Renal pelvis (tissue), 4 donors: ENCODE results near the gene C16orf78. TPM values are rescaled to one million over a fixed set of nuclear protein-coding genes. Genes with fewer than 3 reads are reported as not detected.
"Not testable (repeated sequence)": the region's sequence is repeated elsewhere in the genome, so short reads cannot be mapped to it uniquely, and the experiment has no call there.

Source experiments
- DNase-seq: peaks from one replicate; pipeline ENCODE4 v3.0.0-alpha.2; 2013
- polyA plus RNA-seq, 3 donors: library from polyadenylated mRNA; unstranded; fragments of 120-200 nt; gene quantifications; one replicate each; pipeline ENCODE4 v1.2.1, GENCODE V29; 2013; ENCODE audit not compliant: insufficient read length in 3 of 3

Gene C16orf78
- polyA plus RNA-seq, 3 donors: 0.07 TPM; not detected in 2

DNA sequence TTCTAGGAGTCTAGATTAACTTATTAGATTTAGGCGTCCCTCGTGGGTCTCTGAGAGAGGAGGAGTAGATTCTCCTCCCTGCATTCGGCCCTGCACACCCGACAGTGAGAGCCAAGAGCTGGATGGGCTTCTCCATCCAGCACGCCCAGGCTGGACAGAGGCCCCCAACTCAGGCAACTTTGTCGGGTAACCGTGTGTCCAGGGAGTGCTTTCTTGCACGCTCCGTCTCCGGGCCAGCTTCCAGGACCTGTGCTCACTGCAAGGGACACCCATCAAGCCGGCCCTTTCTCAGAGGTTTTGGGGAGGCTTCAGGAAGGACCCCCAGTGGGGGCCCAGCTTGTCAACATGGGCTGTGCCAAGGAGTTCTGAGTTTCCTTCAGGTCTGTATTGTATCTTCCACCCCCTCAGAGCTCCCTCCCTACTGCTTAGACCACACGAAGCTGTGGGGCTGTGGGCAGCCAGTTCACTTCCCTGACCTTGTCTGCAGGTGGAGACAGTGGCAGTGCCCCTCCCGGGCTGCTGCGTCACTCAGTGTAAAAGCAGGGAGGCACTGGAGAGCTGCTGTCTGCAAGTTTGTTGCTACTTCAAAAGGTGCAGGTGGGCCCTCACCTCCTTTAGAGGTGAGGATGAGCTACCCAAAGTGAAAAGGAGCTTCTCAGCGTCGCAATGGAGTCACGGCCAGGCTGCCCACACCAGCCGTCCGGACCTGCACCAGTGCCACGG is 24.0 kb upstream of the C16orf78 start:
- no peak for DNase-seq

- DNase-seq: peak; percentile 23
Measured at GRCh38 chr16:49350265-49351095, 23.1 kb upstream of the C16orf78 start.

DNA sequence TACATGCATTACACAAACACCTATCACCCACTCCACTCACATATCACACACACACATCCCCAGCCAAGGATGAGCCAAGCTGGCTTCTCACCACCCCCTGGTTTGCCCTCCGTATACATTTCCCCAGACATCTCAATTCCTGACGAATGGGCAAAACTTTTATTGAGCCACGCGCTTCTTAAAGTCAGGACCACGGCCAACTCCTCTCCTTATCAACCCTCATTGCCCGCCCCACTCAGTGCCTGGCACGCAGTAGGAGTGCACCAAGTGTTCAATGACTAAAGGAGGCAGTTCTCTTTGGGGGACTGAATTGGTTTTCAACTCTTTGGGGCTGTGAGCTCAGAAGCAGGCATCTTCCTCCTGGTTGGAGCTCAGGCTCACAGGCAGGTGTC is 22.5 kb upstream of the C16orf78 start:
- DNase-seq: no peak

GRCh38 chr16:49352892-49353291 is 20.7 kb upstream of the C16orf78 start:
- no peak for DNase-seq

- DNase-seq: no peak
Measured at GRCh38 chr16:49353680-49354079, 19.9 kb upstream of the C16orf78 start.

DNA sequence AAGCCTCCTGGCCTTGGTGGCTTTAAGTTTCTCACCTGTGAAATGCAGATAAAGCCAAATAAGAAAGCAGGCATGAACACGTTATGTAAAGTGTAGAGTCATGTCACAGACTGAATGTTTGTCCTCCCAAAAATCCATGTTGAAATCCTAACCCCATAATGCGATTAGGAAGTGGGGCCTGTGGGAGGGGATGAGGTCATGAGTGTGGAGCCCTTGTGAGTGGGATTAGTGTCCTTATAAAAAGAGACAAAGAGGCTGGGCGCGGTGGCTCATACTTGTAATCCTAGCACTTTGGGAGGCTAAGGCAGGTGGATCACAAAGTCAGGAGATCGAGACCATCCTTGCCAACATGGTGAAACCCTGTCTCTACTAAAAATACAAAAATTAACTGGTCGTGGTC is 19.5 kb upstream of the C16orf78 start:
- DNase-seq: no peak

DNA sequence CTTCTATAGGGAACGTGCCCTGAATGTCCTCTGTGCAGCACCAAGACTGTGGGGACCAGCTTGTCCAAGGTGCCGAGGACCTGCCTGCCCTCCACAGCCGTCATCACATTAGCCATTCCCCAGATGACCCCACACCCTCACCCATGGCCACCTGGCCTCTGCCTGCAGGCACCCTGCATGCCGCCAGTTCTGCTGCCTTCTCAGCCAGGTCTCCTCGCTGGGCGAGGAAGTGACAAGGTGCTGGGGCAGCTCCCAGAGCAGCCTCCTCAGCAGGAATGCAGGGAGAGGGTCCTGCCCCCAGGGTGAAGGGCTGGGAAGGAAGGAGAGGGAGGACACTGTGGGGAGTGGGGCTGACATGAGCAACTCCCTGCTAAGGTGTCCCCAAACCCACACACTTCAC is 18.6 kb upstream of the C16orf78 start:
- DNase-seq: no peak

- no peak for DNase-seq
Measured at GRCh38 chr16:49355933-49356665, 17.5 kb upstream of the C16orf78 start.

DNA sequence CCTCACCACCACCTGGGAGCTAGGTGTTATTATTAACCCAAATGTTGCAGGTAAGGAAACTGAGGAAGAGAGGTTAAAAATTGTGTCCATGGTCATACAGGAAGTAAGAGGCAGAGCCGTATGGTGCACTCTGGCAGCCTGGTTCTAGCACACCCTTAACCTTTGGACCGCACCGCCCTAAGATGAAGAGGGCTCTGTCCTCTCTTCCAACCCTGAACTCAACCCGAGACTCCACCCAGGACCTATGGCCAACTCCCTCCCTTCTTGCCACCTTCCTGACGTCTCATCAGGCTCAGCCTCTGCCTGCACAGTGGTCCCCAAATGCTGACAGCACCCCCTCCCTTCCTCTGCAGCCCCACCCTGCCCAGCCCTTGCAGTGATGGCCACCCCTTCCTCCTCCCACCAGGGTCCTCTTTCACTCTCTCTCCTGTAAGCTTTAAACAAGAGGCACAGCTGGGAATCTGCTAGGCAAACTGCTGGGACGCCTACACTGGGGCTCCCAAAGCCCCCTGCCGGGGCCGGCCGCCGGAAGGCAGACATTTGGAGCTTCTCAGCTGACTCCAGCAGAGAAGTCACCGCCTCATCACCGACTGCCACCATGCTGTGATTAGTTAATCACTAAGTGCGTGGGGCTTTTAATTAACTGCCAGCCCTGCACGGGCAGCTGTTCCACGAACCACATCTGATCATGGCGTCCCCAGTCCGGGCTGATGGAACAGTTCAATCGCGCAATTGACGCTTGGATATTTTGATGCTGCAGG is 16.7 kb upstream of the C16orf78 start:
- DNase-seq: no peak

DNA sequence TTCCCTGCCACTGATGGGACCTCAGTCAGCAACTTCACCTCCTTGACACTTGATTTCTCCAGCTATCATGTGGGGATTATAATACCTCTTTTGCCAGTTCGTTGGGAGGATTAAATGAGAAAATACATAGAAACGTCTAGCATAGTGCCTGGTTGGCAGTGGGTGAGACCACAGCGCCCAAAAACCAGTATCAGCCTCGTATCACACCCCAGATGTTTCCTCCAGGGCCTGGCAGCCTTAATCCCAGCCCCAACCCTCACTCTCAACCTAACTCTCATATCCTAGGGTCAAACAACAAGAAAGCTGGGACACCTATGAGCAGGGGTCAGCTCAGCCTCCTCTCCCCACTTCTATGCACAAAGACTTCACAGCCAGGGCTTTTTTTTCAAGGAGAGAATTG is 14.0 kb upstream of the C16orf78 start:
- DNase-seq: no peak

DNA sequence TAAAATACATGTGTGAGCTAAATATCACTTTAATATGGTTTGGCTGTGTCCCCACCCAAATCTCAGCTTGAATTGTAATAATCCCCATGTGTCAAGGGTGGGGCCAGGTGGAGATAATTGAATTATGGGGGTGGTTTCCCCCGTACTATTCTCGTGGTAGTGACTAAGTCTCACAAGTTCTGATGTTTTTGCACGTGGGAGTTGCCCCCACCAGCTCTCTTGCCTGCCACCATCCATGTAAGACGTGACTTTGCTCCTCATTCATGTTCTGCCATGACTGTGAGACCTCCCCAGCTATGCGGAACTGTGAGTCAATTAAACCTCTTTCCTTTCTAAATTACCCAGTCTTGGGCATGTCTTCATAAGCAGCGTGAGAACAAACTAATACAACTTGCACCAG is 11.9 kb upstream of the C16orf78 start:
- not testable (repeated sequence) for DNase-seq

GRCh38 chr16:49362230-49362629 is 11.4 kb upstream of the C16orf78 start:
- no peak for DNase-seq

GRCh38 chr16:49365711-49366509 is 7.7 kb upstream of the C16orf78 start:
- DNase-seq: no peak

GRCh38 chr16:49366669-49367068 is 6.9 kb upstream of the C16orf78 start:
- no peak for DNase-seq

- DNase-seq: no peak
Measured at GRCh38 chr16:49369651-49370611, 3.7 kb upstream of the C16orf78 start.

DNA sequence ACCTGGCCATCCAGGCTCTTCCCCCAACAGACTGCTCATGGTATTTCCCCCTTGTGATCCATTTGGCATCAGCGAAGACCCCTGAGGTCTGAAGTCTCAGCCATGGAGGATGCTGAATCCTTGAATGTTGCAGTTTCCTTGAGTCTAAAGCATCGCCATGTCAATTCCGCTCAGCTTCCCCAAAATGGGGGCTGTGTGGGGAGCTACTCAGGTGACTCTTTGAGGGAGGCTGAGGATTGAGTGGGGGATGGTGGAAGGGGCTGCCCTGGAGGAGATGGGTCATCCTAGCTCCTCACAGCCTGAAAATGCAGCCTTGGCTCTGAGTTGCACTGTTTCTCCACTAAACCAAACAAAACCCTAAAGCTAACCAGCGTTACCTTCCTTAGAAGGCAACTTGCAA is 2.6 kb downstream of the C16orf78 start:
- no peak for DNase-seq

DNA sequence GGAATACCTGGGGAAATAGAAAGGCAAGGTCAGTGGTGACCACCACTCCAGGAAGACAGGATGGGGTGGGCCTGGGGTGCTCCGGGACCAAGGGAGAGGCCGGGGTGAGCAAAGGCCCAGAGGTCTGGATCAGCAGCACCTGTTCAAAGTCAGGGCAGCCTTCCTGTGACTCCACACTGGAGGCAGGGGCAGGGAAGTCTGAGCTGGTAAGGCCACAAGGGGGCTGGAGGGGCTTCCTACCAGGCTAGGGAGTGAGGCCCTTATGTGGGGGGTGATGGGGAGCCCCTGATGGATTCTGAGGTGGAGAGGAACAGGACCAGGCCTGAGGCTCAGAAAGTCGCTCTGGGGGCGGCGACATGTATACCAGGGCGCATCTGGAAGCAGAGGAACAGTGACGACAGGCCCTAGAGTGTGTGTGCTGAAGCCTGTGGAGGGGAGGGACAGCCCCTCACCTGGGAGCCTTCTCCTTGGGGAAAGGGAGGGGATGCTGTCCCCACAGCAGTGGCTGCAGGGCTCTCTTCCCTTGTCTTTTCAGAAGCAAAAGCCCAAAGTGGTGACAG is 3.7 kb downstream of the C16orf78 start:
- no peak for DNase-seq

DNA sequence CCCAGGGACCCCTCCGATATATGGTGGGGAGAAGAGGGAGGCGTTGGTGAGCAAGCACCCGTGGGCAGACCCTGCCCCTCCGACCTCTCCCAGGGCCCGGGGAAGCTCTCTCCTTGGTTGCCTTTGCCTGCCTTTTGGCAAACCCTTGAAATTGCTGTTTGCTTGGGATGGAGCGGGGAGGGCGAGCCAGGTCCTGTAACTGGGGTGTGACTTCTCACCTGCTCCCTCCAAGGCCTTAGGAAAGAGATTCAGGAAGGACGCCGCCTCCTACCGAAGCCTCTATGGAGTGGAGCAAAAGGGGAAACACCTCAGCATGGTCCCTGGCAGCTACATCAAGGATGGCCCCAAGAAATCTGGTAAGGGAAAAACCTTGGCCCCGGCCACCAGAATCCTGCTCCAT is 4.6 kb downstream of the C16orf78 start:
- no peak for DNase-seq

GRCh38 chr16:49378816-49379215 is 5.2 kb downstream of the C16orf78 start:
- no peak for DNase-seq

GRCh38 chr16:49382916-49383315 is 9.3 kb downstream of the C16orf78 start:
- no peak for DNase-seq
